ENCODE measurements around the gene ELK4. TPM values are rescaled to one million over a fixed set of nuclear protein-coding genes. Genes with fewer than 3 reads are reported as not detected.

Gene ELK4
- total RNA-seq, 2 donors from 2014 or later: 18.8 to 19.1 TPM

DNA sequence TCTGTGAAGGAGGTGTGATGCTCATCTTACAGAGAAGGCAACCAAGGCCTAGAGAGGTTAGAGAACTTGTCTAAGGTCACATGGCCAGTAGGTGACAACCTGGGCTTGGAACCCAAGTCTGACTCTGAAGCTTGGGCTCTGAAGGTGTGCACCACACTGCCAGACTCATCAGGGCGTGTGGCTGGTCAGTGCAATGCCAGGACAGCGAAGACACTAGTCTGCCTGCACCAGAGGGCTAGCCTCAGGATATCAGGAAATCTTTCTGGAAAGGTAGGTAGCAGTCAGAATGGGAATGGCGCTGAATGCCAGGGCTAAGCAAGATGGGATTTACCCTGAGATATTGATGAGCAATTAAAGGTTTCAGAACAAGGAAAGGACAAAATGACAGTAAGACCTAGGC lies 34.9 kb downstream of the ELK4 start:
- TF ChIP-seq, protein P1, sequence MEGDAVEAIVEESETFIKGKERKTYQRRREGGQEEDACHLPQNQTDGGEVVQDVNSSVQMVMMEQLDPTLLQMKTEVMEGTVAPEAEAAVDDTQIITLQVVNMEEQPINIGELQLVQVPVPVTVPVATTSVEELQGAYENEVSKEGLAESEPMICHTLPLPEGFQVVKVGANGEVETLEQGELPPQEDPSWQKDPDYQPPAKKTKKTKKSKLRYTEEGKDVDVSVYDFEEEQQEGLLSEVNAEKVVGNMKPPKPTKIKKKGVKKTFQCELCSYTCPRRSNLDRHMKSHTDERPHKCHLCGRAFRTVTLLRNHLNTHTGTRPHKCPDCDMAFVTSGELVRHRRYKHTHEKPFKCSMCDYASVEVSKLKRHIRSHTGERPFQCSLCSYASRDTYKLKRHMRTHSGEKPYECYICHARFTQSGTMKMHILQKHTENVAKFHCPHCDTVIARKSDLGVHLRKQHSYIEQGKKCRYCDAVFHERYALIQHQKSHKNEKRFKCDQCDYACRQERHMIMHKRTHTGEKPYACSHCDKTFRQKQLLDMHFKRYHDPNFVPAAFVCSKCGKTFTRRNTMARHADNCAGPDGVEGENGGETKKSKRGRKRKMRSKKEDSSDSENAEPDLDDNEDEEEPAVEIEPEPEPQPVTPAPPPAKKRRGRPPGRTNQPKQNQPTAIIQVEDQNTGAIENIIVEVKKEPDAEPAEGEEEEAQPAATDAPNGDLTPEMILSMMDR (IDR thresholded peaks at IDR 0.05): no peak
- Histone ChIP-seq H3K4me3 (no peak overlapping the region), H3K27me3 (no peaks in the 10 kb centered on the region), H3K9me3 (no peaks in the 10 kb centered on the region), H3K27ac (no peak overlapping the region), H3K4me1 (peaks cover 0 to 40% of the 10 kb centered on the region in 2 donors), H3K36me3 (no peaks in the 10 kb centered on the region)
- peak; percentile 34 for DNase-seq (ENCODE audit: low spot score)

DNA sequence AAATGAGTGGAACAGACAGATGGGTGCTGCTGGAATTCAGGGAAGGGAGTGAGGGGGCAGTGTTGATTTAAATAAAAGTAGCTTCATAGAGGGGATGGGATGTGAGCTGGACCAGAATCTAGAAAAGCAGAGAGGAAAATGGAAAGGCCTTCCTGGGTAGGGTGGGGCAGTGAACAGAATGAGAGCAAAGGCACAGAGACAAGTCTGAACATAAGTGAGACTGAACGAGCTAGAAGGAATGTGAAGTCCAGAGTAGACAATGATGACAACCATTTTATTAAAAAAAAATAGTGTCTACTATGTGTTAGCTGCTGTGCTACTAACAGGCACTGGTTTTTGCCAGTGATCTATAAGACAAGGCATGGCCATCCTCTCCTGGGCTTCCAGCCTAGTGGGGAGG lies 36.0 kb downstream of the ELK4 start:
- Histone ChIP-seq H3K36me3 (no peaks in the 10 kb centered on the region), H3K9me3 (no peaks in the 10 kb centered on the region), H3K27me3 (no peaks in the 10 kb centered on the region), H3K4me3 (no peak overlapping the region), H3K4me1 (peaks cover 0 to 43% of the 10 kb centered on the region in 2 donors), H3K27ac (no peak overlapping the region)
- DNase-seq (ENCODE audit: low spot score): no peak
- TF ChIP-seq, protein P1 (IDR thresholded peaks at IDR 0.05): no peak

DNA sequence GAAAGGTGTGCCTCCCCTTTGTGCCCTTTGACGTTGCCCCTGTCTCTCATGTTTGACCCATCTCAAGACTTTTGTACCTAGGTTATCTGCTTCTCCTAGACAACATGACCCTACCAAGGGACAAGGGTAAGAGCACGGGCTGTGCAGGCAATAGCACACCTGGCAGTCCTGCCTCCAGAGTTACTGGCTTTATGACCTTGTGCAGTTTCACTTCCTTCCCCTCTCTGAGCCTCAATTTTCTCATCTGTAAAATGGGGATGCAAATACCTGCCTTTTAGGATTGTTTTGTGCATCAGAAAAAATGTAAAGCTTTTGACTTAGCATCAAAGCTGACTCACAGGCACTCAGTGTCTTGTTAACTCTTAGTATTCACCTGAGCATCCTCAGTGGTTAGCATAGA lies 36.4 kb downstream of the ELK4 start:
- TF ChIP-seq, protein P1 (IDR thresholded peaks at IDR 0.05): no peak
- Histone ChIP-seq H3K27ac (no peak overlapping the region), H3K4me3 (no peak overlapping the region), H3K4me1 (peaks cover 0 to 42% of the 10 kb centered on the region in 2 donors), H3K27me3 (no peaks in the 10 kb centered on the region), H3K9me3 (no peaks in the 10 kb centered on the region), H3K36me3 (no peaks in the 10 kb centered on the region)
- no peak for DNase-seq (ENCODE audit: low spot score)

DNA sequence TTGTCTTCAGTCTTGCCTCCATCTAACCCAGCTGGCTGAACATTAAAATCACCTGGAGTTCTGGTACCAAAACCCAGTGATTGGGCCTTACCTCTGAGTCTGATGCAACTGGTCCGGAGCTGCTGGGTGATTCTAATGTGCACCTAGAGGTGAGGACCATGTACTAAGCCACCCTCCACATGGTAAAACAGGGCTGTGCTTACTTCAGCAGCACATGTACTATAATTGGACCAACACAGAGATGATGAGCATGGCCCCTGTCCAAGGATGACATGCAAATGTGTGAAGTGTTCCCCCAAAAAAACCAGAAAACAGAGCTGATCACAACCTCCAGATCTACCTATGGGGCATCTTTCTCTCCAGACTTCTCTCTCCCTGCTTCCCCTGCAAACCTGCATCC lies 37.0 kb downstream of the ELK4 start:
- H3K4me3 ChIP-seq: no peak overlapping the region
- H3K27ac ChIP-seq: no peak overlapping the region
- H3K9me3 ChIP-seq: no peaks in the 10 kb centered on the region
- peak; percentile 55 for DNase-seq (ENCODE audit: low spot score)
- H3K4me1 ChIP-seq: peaks cover 0 to 36% of the 10 kb centered on the region in 2 donors
- no peaks in the 10 kb centered on the region for H3K27me3 ChIP-seq
- TF ChIP-seq, protein P1 (IDR thresholded peaks at IDR 0.05): no peak
- no peaks in the 10 kb centered on the region for H3K36me3 ChIP-seq

DNA sequence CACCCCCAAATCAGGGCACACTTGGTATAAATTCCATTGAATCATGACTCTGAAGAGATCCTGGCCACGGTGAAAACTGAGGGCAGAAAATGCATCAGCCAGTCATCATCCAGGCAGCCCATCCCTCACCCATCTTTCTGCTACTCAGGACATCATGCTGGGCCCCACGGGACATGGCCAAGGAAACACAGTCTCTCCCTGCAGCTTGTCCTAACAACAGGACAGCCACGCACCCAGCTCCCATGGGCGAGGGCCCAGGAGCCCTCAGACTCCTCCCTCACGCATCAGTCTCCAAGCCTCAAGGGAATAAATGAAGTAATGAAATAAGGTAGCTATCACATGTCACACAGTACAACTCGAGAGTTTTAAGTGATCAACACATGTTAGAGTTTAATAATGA lies 37.8 kb downstream of the ELK4 start:
- no peaks in the 10 kb centered on the region for H3K36me3 ChIP-seq
- peaks cover 0 to 27% of the 10 kb centered on the region in 2 donors for H3K4me1 ChIP-seq
- DNase-seq (ENCODE audit: low spot score): peak; percentile 51
- no peaks in the 10 kb centered on the region for H3K9me3 ChIP-seq
- TF ChIP-seq, protein P1 (IDR thresholded peaks at IDR 0.05): no peak
- no peak overlapping the region for H3K4me3 ChIP-seq
- H3K27me3 ChIP-seq: no peaks in the 10 kb centered on the region
- H3K27ac ChIP-seq: no peak overlapping the region

DNA sequence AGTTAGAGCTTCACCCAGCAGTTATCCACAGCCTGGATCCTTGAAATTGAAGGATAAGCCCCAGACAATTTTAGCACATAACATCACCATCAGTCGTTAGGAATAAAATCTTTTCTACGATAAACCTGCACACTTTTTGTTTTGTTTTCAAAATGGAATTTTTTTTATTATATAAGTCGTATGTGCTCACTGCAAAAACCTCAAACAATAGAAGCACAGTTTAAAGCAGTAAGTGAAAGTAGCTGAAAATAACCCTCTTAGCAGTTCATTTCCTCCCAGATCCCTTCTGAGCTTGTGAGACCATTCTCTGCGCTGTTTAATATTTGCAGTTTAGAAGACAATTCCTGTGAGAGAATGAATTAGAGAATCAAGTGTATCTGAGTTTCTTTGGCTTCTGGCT lies 38.3 kb downstream of the ELK4 start:
- no peak for DNase-seq (ENCODE audit: low spot score)
- Histone ChIP-seq H3K36me3 (no peaks in the 10 kb centered on the region), H3K9me3 (no peaks in the 10 kb centered on the region), H3K4me1 (peaks cover 0 to 22% of the 10 kb centered on the region in 2 donors), H3K27ac (no peak overlapping the region), H3K4me3 (no peak overlapping the region), H3K27me3 (no peaks in the 10 kb centered on the region)
- TF ChIP-seq, protein P1 (IDR thresholded peaks at IDR 0.05): no peak

Measured in right atrium auricular region (tissue), 2 donors.